ENCODE measurements around the gene PHLDA3. TPM values are rescaled to one million over a fixed set of nuclear protein-coding genes. Genes with fewer than 3 reads are reported as not detected.

PHLDA3 gene
- total RNA-seq, 1 donor from 2014 or later: 25.0 TPM

DNA sequence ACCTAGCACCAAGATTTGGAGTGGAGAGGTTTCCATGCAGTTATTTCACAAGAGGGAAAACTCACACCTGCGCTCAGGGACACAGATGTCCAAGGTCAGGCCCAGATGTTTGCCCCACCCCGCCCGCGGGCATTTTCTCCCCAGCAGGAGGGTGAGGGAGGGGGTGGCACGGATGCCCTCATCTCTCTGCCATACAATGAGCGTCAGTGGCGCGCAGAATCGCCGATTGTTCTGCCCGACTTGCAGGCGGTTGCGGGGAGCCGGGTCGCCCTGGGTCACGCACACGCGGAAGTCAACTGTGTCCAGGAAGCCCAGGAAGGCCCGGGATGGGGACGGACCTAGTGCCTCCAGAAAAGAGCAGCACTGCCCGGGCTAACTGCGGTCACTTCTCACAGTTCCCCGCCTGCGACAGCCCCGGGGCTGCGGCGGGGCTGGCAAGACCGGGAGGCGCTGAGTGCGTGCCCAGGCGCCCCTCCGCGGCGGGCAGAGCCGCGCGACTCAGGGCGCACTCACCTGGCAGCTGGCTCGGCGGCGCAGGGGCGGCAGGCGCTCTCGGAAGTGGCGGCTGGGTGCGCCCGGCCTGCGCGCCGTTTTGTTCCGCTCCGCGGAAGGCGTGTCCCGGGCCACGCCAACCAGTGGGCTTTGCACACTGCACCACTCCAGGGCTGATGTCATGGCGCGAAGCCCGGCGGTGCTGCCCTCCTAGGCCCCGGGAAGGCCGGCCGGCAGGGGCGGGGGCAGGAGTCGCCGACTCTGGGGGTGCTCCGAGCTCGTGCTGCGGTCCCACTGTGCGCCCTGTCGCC lies 37.8 kb upstream of the PHLDA3 start, which contains the start of gene CSRP1:
Gene CSRP1, minus strand, starts transcription at position 567 of the 803 bp plus-strand sequence. CDS start 10,820 bp downstream, outside the sequence.
- H3K36me3 Mint-ChIP-seq (ENCODE audit: low read depth, unreplicated experiment): no peaks in the 10 kb centered on the region
- TF ChIP-seq, protein P1, sequence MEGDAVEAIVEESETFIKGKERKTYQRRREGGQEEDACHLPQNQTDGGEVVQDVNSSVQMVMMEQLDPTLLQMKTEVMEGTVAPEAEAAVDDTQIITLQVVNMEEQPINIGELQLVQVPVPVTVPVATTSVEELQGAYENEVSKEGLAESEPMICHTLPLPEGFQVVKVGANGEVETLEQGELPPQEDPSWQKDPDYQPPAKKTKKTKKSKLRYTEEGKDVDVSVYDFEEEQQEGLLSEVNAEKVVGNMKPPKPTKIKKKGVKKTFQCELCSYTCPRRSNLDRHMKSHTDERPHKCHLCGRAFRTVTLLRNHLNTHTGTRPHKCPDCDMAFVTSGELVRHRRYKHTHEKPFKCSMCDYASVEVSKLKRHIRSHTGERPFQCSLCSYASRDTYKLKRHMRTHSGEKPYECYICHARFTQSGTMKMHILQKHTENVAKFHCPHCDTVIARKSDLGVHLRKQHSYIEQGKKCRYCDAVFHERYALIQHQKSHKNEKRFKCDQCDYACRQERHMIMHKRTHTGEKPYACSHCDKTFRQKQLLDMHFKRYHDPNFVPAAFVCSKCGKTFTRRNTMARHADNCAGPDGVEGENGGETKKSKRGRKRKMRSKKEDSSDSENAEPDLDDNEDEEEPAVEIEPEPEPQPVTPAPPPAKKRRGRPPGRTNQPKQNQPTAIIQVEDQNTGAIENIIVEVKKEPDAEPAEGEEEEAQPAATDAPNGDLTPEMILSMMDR (IDR thresholded peaks at IDR 0.05; ENCODE audit: unreplicated experiment): no peak
- peaks cover 68% of the 10 kb centered on the region for H3K4me1 Mint-ChIP-seq (ENCODE audit: unreplicated experiment)
- peak; percentile 49 for DNase-seq (ENCODE audit: low spot score)
- peaks cover 15% of the 10 kb centered on the region for H3K27me3 Mint-ChIP-seq (ENCODE audit: unreplicated experiment)
- peak within 1 kb of the TSS; percentile 89 for H3K4me3 Mint-ChIP-seq (ENCODE audit: unreplicated experiment)
- peak within 1 kb of the TSS; percentile 98 for H3K27ac Mint-ChIP-seq (ENCODE audit: unreplicated experiment)
- no peaks in the 10 kb centered on the region for H3K9me3 Mint-ChIP-seq (ENCODE audit: unreplicated experiment)

DNA sequence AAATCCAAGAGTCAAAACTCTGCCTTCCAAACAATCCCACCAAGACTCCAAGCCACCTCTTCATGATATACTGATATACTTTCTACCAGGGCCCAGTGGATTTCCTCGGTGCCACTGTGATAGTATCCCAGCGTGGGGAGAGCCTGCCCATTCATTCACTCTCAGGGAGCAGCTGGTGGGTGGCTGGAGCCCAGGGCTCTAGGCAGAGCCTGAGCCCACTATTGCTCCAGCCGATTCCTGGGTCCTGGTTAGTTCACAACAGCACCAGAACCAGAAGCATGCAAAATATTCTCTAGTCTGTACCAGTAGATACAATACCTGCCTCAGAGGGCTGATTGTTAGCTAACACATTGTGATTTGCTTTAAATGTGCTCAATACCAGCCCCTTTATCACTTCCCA lies 37.1 kb upstream of the PHLDA3 start:
- Mint-ChIP-seq H3K36me3 (ENCODE audit: low read depth, unreplicated experiment) (no peaks in the 10 kb centered on the region), H3K27ac (ENCODE audit: unreplicated experiment) (peak overlapping the region; percentile 98), H3K27me3 (ENCODE audit: unreplicated experiment) (peaks cover 15% of the 10 kb centered on the region), H3K4me1 (ENCODE audit: unreplicated experiment) (peaks cover 68% of the 10 kb centered on the region), H3K4me3 (ENCODE audit: unreplicated experiment) (peak overlapping the region; percentile 89), H3K9me3 (ENCODE audit: unreplicated experiment) (no peaks in the 10 kb centered on the region)
- DNase-seq (ENCODE audit: low spot score): no peak
- TF ChIP-seq, protein P1 (IDR thresholded peaks at IDR 0.05; ENCODE audit: unreplicated experiment): no peak

DNA sequence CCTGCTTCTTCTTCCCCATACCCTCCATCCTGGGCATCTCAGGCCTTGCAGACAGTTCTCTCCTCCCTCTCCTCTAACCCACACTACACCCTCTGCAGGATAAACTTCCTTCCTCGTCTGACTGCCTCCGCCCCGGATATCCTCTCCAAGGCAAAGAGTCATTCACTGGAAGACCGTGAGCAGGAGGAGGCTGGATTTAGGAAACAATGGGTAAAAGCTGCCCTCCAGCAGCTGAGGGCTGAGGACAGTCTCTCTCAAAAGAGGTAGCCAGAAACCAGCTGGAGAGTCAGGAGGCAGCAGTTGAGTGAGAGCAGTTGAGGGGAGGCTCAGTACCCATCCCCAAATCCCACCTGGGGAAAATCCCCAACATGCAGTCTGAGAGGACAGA lies 36.5 kb upstream of the PHLDA3 start:
- Mint-ChIP-seq H3K9me3 (ENCODE audit: unreplicated experiment) (no peaks in the 10 kb centered on the region), H3K27me3 (ENCODE audit: unreplicated experiment) (peaks cover 15% of the 10 kb centered on the region), H3K27ac (ENCODE audit: unreplicated experiment) (peak overlapping the region; percentile 98), H3K36me3 (ENCODE audit: low read depth, unreplicated experiment) (no peaks in the 10 kb centered on the region), H3K4me1 (ENCODE audit: unreplicated experiment) (peaks cover 71% of the 10 kb centered on the region), H3K4me3 (ENCODE audit: unreplicated experiment) (peak overlapping the region; percentile 89)
- TF ChIP-seq, protein P1 (IDR thresholded peaks at IDR 0.05; ENCODE audit: unreplicated experiment): no peak
- peak; percentile 44 for DNase-seq (ENCODE audit: low spot score)

DNA sequence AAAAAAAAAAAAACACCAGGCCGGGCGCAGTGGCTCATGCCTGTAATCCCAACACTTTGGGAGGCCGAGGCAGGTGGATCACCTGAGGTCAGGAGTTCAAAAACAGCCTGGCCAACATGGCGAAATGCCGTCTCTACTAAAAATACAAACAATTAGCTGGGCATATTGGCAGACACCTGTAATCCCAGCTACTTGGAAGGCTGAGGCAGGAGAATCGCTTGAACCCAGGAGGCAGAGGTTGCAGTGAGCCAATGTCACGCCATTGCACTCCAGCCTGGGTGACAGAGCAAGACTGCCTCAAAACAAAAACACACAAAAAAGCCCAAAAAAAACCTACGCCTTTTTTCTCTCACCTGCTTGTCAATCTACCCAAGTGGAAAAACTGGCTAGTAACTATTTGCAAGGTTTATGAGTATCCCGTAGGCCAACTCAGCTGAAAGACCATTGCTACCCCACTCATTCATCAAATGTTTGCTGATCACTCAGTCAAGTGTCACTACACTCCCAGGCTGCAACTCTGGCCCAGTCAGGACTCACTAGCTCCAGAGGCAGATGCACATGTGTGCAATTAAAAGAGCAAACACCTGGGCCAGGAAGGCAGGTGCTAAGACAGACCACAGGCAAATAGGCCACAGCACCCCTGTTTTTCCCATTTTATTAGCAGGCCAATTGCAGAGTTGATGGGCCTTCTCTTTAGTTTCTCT lies 36.0 kb upstream of the PHLDA3 start:
- TF ChIP-seq, protein P1 (IDR thresholded peaks at IDR 0.05; ENCODE audit: unreplicated experiment): no peak
- DNase-seq (ENCODE audit: low spot score): no peak
- H3K27ac Mint-ChIP-seq (ENCODE audit: unreplicated experiment): peak overlapping the region; percentile 98
- peak overlapping the region; percentile 89 for H3K4me3 Mint-ChIP-seq (ENCODE audit: unreplicated experiment)
- H3K4me1 Mint-ChIP-seq (ENCODE audit: unreplicated experiment): peaks cover 73% of the 10 kb centered on the region
- H3K27me3 Mint-ChIP-seq (ENCODE audit: unreplicated experiment): peaks cover 13% of the 10 kb centered on the region
- H3K9me3 Mint-ChIP-seq (ENCODE audit: unreplicated experiment): no peaks in the 10 kb centered on the region
- H3K36me3 Mint-ChIP-seq (ENCODE audit: low read depth, unreplicated experiment): no peaks in the 10 kb centered on the region

Measured in endothelial cell (in vitro differentiated cells).